Posterior cingulate gyrus (tissue), 11 donors: ENCODE results near the gene RIT2.
"Not testable (repeated sequence)": the region's sequence is repeated elsewhere in the genome, so short reads cannot be mapped to it uniquely, and the experiment has no call there.

ENCODE experiments used
- DNase-seq, 10 donors: peaks; one replicate each; pipeline versions ENCODE4 v3.0.0 to v3.0.0-alpha.2; 2020 to 2021; ENCODE audit warnings: mixed read lengths in 3 of 10
- intact Hi-C: fragments of 100-400 bp; cut with DNase I; formaldehyde crosslinking; loops from one replicate; pipeline ENCODE4 v1.15.1; 2023

The RIT2 gene

DNA sequence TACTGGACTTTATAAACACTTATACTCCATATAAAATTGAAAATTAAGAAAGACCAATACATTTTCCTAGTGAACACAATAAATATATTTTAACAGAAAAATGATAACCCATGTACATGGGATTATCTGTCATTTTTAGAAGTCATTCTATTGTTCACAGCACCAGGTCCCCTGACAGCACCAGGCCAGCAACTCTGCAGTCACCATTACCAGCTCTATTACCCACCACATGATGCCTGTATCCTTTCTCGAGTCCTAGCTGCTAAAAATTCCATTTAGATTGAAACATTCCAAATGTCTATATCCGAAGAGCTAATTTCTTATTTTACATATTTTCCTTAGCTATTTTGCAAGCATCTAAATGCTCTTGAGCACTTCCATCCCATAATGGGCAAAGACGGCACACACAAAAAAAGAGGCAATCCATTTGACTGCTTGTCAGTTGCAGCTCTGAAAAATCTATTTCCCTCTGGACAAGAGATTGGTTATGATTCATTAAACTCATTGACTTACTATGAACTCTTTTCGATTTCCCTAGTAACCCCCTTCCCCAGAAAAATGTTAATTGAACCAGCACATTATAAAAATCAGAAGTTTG is 336.9 kb downstream of the RIT2 start:
- no peak for DNase-seq
- intact Hi-C loops = no loop called here

GRCh38 chr18:42778024-42778423 is 337.5 kb downstream of the RIT2 start:
- DNase-seq = no peak
- intact Hi-C loops = no loop called here

DNA sequence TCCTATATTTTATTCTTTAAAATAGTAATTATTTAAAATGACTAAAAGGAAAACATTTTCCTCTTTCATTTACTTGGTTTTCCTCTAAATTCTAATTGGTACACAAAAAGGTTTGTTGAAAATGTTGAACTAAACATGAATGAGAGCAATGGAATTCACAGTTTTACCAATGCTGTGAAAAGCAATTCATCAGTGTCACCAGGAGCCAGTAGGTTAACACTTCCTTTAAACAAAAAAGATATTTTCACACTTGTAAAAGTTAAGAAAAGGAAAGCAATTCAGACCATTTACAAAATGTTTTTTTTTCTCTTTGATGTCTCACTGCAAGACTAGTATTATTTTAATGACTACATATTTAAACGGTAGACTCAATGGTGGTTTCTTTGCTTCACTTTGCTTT is 341.6 kb downstream of the RIT2 start:
- no peak for DNase-seq
- intact Hi-C loops = no loop called here

DNA sequence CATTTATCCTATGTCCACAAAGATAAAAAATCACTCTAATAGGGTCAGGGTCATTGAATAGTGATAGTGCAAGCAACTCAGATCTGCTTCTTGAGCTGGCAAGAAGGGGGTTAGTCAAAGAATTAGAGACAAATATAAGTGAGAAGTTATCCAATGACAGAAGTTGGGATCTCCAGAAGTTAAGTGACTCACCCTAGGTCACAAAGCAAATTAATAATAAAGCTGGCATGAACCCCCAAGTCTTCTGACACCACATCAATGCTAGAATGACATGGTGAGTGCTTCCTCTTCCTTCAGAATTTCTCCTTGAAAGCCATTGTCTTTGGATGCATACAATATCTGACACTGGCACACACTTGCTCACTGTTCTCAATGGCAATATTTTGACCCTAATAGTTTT is 343.5 kb downstream of the RIT2 start:
- no peak for DNase-seq
- intact Hi-C loops = no loop called here

GRCh38 chr18:42765302-42765701 is 350.2 kb downstream of the RIT2 start:
- intact Hi-C loops = no loop called here
- no peak for DNase-seq

DNA sequence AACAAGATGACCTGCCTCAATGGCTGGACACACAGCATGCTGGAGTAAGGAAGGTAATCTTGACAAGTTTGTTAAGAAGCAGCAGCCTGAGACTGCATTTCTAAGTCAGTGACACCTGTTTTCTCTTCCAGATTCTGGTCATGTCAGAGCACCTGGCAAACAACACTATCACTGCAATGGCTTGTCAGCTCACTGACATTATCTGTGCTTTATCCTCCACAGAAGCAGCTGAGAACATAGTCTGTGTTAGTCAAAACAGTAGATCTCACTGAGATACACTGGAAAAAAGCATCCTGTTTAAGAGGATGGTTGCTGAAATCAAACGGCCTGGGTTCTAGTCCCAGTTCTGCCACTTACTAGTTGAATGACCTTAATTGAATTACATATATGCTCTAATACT is 355.2 kb downstream of the RIT2 start:
- no peak for DNase-seq
- intact Hi-C loops = no loop called here

- intact Hi-C loops = no loop called here
- no peak for DNase-seq
Measured at GRCh38 chr18:42758852-42759251, 356.6 kb downstream of the RIT2 start.

- intact Hi-C loops = no loop called here
- no peak for DNase-seq
Measured at GRCh38 chr18:42756214-42756613, 359.3 kb downstream of the RIT2 start.

DNA sequence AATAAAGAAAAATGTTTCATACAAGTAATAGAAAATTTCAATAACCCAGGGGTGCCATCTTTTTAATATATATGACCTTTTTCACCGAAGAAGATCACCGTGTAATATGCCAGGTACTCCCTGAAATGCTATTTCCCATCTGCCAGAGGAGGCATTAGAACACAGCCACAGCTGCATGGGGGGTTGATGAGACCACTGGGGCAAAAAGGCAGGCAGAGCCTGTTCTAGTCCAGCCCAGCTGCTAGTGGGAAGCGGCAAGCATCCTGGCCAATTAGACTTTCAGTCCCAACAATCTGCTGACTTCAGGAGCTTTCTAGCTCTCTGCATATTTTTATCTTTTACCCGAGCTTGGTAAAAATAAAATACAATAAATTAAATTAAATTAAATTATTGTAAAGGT is 362.6 kb downstream of the RIT2 start:
- DNase-seq = no peak
- intact Hi-C loops = no loop called here

GRCh38 chr18:42746794-42747193 is 368.7 kb downstream of the RIT2 start:
- DNase-seq = no peak
- intact Hi-C loops = no loop called here

DNA sequence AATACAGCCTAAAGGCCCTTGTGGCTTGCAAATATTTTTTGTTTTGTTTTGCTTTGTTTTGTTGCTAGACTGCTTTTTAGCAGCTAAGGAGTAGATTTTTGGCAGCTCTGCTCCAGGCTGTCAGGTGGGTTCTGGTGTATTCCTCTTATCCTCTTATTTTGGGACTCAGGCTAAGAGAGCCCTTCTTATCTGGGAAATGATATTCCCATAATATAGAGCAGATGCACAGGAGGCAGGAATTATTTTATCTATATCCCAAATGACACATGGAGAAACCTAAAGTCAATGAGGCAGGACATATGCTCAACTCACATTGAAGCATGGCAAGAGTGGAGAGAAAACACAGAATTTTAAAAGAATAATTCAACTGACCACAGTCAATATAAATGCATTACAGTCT is 369.6 kb downstream of the RIT2 start:
- DNase-seq = no peak
- intact Hi-C loops = no loop called here

DNA sequence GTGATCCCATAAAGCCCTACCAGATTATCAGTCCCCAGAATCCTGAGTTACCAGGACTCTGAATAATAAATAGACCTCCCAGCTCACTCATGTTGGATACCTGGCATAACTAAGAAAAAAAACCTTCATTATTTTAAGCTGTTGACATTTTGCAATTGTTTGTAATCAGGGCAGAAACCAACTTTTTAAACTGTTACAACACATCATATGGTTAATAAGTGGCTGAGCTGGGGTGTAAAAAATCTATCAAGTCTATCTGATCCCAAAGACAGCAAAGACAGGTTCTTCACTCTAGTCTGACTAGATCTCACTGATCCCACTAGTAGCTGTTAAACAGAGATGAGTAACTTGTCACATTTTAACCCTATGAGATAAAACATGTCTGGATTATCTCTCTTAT is 370.3 kb downstream of the RIT2 start:
- intact Hi-C loops = no loop called here

DNA sequence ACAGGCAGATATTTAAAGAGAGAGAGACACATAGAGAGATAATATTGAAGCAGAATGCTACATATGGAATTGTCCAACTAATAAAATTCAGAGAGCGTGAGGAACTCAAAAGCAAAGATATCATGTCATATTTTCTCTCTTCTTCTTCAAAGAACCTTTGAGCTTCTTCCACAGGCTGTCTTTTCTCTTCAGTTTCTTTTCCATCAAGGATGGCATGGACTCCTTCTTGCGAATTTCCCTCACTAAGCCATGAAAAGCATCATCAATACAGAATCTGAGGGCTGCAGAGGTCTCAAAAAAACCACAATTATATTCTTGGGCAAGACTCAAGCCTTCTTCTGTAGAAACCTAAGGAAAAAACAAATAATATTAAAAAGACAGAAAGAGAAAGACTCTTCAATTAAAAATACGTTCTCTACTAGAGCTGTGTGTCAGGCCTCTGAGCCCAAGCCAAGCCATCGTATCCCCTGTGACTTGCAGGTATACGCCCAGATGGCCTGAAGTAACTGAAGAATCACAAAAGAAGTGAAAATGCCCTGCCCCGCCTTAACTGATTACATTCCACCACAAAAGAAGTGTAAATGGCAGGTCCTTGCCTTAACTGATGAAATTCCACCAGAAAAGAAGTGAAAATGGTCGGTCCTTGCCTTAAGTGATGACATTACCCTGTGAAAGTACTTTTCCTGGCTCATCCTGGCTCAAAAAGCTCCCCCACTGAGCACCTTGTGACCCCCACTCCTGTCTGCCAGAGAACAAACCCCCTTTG is 371.9 kb downstream of the RIT2 start:
- DNase-seq = no peak
- intact Hi-C loops = no loop called here

More for the DNA sequence above, 370.3 kb downstream of the RIT2 start:
- DNase-seq = no peak

- DNase-seq = no peak
- intact Hi-C loops = no loop called here
Measured at GRCh38 chr18:42742969-42743368, 372.5 kb downstream of the RIT2 start.

- DNase-seq = no peak
- intact Hi-C loops = no loop called here
Measured at GRCh38 chr18:42742474-42742873, 373.0 kb downstream of the RIT2 start.

DNA sequence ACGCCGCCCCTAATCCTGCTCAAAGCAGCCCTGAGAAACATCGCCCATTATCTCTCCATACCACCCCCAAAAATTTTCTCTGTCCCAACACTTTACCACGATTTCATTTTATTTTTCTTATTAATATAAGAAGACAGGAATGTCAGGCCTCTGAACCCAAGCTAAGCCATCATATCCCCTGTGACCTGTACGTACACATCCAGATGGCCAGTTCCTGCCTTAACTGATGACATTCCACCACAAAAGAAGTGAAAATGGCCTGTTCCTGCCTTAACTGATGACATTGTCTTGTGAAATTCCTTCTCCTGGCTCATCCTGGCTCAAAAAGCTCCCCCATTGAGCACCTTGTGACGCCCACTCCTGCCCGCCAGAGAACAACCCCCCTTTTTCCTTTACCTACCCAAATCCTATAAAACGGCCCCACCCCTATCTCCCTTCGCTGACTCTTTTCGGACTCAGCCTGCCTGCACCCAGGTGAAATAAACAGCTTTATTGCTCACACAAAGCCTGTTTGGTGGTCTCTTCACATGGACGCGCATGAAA is 373.6 kb downstream of the RIT2 start:
- DNase-seq, intact Hi-C loops: not testable (repeated sequence)

DNA sequence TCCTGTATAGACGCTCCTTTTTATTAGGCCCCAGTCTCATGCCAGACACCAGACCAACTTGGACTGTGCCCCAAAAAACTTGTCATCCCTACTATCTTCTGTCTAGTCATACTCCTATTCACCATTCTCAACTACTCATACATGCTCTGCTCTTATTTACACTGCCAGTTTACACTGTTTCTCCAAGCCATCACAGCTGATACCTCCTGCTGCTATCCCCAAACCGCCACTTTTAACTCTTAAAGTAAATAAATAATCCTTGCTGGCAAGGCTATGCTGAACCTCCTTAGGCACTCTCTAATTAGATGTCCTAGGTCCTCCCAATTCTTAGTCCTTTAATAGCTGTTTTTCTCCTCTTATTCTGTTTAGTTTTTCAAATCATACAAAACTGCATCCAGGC is 374.2 kb downstream of the RIT2 start:
- DNase-seq, intact Hi-C loops: not testable (repeated sequence)

- DNase-seq = no peak
- intact Hi-C loops = no loop called here
Measured at GRCh38 chr18:42736074-42736473, 379.4 kb downstream of the RIT2 start.

GRCh38 chr18:42734520-42734919 is 381.0 kb downstream of the RIT2 start:
- no peak for DNase-seq
- intact Hi-C loops = no loop called here

- intact Hi-C loops = no loop called here
- DNase-seq = no peak
Measured at GRCh38 chr18:42730272-42730671, 385.2 kb downstream of the RIT2 start.

DNA sequence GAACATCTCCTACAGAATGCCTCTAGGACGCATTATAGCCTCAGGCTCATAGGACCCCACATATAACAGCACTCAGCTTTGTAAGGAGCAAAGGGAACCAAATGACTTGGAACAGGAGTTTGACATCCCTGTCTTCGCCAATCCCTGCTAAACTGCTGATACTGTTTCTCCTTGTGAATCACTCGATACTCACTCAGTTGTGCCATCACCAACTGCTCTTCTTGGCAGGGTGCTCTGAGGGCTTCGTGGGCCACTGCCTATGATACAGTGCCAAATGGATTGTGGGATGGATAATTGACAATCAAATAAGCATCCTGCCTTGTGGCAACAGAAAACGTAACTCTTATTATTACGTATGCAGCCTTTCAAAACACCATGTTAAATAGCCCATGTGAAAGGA is 396.3 kb downstream of the RIT2 start:
- DNase-seq = no peak
- intact Hi-C loops = no loop called here

DNA sequence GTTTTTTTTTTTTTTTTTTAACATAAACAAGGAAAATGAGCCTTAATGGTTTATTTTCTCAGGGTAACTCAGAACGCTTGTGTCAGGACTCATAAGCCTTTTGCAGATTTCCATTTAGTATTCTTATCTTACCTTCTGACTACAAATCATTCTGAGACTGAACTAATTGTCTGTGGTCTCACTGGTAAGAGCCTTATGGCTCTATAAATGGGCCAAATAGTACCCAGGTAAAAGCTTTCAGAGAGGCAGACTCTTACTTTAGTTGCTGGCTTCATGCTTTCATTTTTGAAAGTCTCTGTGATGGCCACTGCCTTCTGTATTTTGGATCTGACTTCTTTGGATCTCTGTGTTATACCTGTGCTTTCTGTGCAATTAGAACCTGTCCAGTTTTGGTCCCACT is 403.4 kb downstream of the RIT2 start:
- no peak for DNase-seq
- intact Hi-C loops = no loop called here
